GM12801 (cell line): ENCODE data around the gene AGPAT1.

Source experiments
- CTCF ChIP-seq: IDR thresholded peaks from one replicate; pipeline ENCODE4 v1.5.1; 2011; ENCODE audit warnings: control low read depth; ENCODE audit not compliant: insufficient read length; ENCODE audit errors: extremely low read depth

The AGPAT1 gene

DNA sequence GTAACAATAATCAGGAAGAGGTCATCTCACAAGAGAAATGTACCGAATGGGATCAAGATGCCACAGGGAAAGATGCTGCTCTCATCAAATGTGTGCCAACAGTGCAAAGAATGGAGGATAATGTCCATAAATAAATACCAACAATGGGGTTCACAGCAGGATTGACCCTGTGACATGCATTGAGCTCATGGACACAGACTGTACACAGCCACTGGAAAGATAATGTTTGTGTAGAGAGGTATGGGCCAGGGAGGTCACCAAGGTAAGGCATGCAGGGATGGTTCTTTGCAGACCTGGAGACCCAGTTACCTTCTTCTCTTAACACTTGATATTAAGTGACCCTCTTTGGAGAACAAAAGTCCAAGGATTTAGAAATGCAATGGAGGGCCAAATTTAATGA is 1.5 kb downstream of the AGPAT1 start:
- no peak for TF ChIP-seq CTCF

DNA sequence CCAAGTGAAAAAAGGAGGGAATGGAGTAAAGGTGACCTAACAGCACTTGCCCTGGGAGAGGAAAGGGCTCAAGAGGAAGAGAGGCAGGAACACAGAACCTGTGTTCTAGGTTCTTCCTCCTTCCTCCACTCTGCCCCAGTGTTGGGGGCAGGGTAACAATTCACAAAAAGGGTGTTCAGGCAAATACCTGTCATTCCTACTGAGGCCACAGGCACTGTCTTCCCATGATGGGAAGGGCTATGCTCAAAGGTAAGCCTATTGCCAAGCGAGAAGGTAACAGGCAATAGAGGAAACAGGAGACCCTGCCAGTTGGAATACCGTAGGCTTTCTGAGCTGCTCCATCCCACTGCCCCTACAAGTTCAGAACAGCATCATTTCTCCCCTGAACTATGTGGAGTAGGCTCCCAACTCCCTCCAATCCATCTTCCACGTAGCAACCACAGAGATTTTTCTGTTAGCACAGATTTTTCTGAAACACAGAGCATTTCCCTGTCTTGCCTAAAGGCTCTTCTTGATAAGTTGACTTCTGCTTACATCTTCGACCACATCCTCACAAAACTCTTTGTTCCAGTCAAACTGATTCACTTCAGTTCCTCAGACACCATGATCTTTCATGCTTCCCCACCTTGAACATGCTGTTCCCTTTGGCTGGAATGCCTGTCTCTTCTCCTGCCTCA is 2.7 kb downstream of the AGPAT1 start:
- no peak for TF ChIP-seq CTCF

DNA sequence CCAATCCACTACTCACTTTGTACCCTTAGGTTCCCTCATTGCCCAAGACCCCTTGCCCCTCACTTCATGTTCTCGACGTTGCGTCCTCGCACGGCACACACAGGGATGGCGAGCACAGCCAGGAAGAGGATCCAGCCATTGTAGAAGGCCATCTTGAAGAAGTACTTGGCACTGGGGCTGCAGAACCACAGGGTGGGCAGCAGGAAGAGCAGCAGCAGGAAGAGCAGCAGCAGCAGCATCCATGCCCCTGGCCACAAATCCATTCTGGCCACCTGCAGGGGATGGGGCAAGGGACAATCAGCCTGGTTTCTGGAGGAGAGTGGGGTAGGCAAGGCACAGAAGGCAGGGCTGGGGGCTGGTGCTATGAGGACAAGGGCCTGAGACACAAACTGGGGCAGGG is 4.7 kb downstream of the AGPAT1 start:
- no peak for TF ChIP-seq CTCF

DNA sequence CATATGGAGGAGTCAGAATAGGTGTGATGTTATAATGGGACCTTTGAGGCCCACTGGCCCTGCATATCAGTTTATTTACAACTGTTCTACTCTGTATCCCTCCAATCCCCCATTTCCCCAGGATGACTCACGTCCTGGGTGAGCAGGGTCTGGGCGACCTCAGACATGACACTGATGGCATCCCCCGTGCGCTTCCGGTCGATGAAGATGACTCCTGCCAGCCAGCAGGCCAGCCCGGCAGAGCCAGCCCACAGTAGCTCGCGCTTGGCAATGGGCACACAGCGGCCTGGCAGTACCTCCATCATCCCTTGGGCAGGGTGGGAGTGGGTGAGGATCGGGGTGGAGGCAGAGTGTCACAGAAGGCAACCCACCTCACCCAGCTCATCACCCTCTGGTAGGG is 5.6 kb downstream of the AGPAT1 start:
- no peak for TF ChIP-seq CTCF

- no peak for TF ChIP-seq CTCF
Measured at GRCh38 chr6:32168807-32169591, 6.9 kb downstream of the AGPAT1 start.

GRCh38 chr6:32168350-32168749 is 7.5 kb downstream of the AGPAT1 start:
- no peak for TF ChIP-seq CTCF

DNA sequence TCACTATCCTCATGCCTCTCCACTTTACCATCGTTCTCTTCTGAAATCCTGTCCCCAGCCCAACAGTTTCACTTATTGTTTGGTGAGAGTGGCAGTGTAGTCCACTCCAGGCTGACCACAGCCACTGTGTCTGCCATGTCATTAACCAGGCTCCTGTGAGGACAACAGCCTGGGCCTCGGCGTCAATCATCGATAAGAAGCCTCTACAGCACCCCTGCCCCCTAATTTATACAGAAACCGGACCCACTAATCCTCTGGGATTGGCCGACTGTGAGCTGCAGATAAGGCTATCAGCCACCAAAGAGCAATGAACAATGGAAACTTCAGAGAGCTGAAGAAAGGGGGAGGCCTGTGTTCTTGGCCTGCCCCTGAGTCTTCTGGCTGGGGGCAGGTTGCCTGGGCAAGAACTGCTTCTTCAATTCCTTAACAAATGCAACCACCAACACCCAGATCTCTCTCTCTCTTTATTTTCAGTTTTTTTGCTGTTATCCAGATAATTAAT is 8.1 kb downstream of the AGPAT1 start:
- no peak for TF ChIP-seq CTCF
